IMR-90 (cell line): ENCODE measurements around the gene CACNA1F. TPM values are rescaled to one million over a fixed set of nuclear protein-coding genes. Genes with fewer than 3 reads are reported as not detected.

Source experiments
- polyA plus RNA-seq, 3 experiments: library from polyadenylated mRNA; depleted of rRNA; stranded (reverse); fragments of >200 nt; gene quantifications; 2 replicates each; pipeline ENCODE4 v1.2.3, GENCODE V29; 2012; ENCODE audit warnings: low replicate concordance in 1 of 3
- total RNA-seq: library from RNA; depleted of rRNA; stranded (reverse); fragments of >200 nt; gene quantifications from 2 replicates; pipeline ENCODE4 v1.2.3, GENCODE V29; 2012; rRNA removed

CACNA1F gene
- total and polyA plus RNA-seq, 2 of the 4 experiments (the other 2 are of a cell fraction): not detected

Other genes with a start within 250 kb of the CACNA1F start
- gene GRIPAP1, start 231.1 kb downstream of the CACNA1F start, total RNA-seq: 17.9 and 20.8 TPM in 2 replicates
- 21.4 and 25.0 TPM in 2 replicates for gene GRIPAP1, start 231.1 kb downstream of the CACNA1F start, polyA plus RNA-seq (2012; rRNA removed)
- gene TFE3, start 190.0 kb downstream of the CACNA1F start, total RNA-seq: 23.9 and 24.4 TPM in 2 replicates
- 40.5 and 43.6 TPM in 2 replicates for gene TFE3, start 190.0 kb downstream of the CACNA1F start, polyA plus RNA-seq (2012; rRNA removed)
- gene CCDC120, start 174.3 kb downstream of the CACNA1F start, total RNA-seq: under 0.01 and 0.18 TPM in 2 replicates
- gene CCDC120, start 174.3 kb downstream of the CACNA1F start, polyA plus RNA-seq (2012; rRNA removed): 2.0 and 2.2 TPM in 2 replicates
- gene PRAF2, start 159.3 kb downstream of the CACNA1F start, total RNA-seq: 3.8 and 5.0 TPM in 2 replicates
- gene PRAF2, start 159.3 kb downstream of the CACNA1F start, polyA plus RNA-seq (2012; rRNA removed): 65.5 and 71.1 TPM in 2 replicates
- 25.3 and 40.7 TPM in 2 replicates for gene WDR45, start 153.5 kb downstream of the CACNA1F start, total RNA-seq
- gene WDR45, start 153.5 kb downstream of the CACNA1F start, polyA plus RNA-seq (2012; rRNA removed): 67.4 and 71.5 TPM in 2 replicates
- 17.5 and 19.7 TPM in 2 replicates for gene GPKOW, start 109.6 kb downstream of the CACNA1F start, total RNA-seq
- 23.7 and 25.7 TPM in 2 replicates for gene GPKOW, start 109.6 kb downstream of the CACNA1F start, polyA plus RNA-seq (2012; rRNA removed)
- gene MAGIX, start 70.6 kb downstream of the CACNA1F start, total RNA-seq: 0.56 and 0.72 TPM in 2 replicates
- gene MAGIX, start 70.6 kb downstream of the CACNA1F start, polyA plus RNA-seq (2012; rRNA removed): 1.0 and 1.1 TPM in 2 replicates
- gene PLP2, start 61.4 kb downstream of the CACNA1F start, total RNA-seq: 22.6 and 29.2 TPM in 2 replicates
- 149 and 156 TPM in 2 replicates for gene PLP2, start 61.4 kb downstream of the CACNA1F start, polyA plus RNA-seq (2012; rRNA removed)
- gene PRICKLE3, start 47.0 kb downstream of the CACNA1F start, total RNA-seq: 3.1 and 3.4 TPM in 2 replicates
- gene PRICKLE3, start 47.0 kb downstream of the CACNA1F start, polyA plus RNA-seq (2012; rRNA removed): 6.4 and 6.8 TPM in 2 replicates
- gene SYP, start 33.1 kb downstream of the CACNA1F start, total RNA-seq: under 0.01 TPM in 1 of 2 replicates, not detected in the other
- gene SYP, start 33.1 kb downstream of the CACNA1F start, polyA plus RNA-seq (2012; rRNA removed): 0.05 and 0.06 TPM in 2 replicates
- gene CCDC22, start 2.1 kb upstream of the CACNA1F start, total RNA-seq: 5.3 and 6.8 TPM in 2 replicates
- 10.4 and 11.3 TPM in 2 replicates for gene CCDC22, start 2.1 kb upstream of the CACNA1F start, polyA plus RNA-seq (2012; rRNA removed)
- not detected in 2 replicates for gene FOXP3, start 31.4 kb upstream of the CACNA1F start, total RNA-seq
- gene FOXP3, start 31.4 kb upstream of the CACNA1F start, polyA plus RNA-seq (2012; rRNA removed): 0.05 TPM in 1 of 2 replicates, not detected in the other
- gene PPP1R3F, start 36.5 kb upstream of the CACNA1F start, total RNA-seq: 0.72 and 1.1 TPM in 2 replicates
- gene PPP1R3F, start 36.5 kb upstream of the CACNA1F start, polyA plus RNA-seq (2012; rRNA removed): 1.7 and 2.1 TPM in 2 replicates
- gene GAGE10, start 70.3 kb upstream of the CACNA1F start, total RNA-seq: not detected in 2 replicates
- gene GAGE10, start 70.3 kb upstream of the CACNA1F start, polyA plus RNA-seq (2012; rRNA removed): not detected in 2 replicates
- gene GAGE12J, start 88.7 kb upstream of the CACNA1F start, total RNA-seq: not detected in 2 replicates
- not detected in 2 replicates for gene GAGE12J, start 88.7 kb upstream of the CACNA1F start, polyA plus RNA-seq (2012; rRNA removed)
- gene GAGE13, start 98.2 kb upstream of the CACNA1F start, total RNA-seq: not detected in 2 replicates
- not detected in 2 replicates for gene GAGE13, start 98.2 kb upstream of the CACNA1F start, polyA plus RNA-seq (2012; rRNA removed)